NCI-H526 (cell line): ENCODE data around the gene KLHL7.
"Not testable (repeated sequence)": the region's sequence is repeated elsewhere in the genome, so short reads cannot be mapped to it uniquely, and the experiment has no call there.

Experiments used
- DNase-seq, 2 experiments: peaks; one replicate each; lab custom pipeline; 2025; lab: John Stamatoyannopoulos, UW

The KLHL7 gene

DNA sequence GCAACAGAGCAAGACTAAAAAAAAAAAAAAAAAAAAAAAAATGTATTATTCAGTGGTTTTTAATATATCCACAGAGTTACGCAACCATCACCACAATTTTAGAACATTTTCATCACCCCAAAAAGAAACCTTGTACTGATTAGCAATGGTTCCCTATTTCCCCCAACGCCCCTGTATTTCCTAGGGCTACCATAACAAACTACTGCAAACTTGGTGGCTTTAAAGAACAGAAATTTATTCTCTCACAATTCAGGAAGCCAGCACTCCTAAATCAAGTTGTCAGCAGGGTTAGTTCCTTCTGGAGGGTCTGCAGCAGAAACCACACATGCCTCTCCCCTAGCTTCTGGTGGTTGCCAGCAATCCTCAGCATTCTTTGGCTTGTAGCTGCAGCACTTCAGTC is 70.4 kb downstream of the KLHL7 start:
- DNase-seq, result no peak

DNA sequence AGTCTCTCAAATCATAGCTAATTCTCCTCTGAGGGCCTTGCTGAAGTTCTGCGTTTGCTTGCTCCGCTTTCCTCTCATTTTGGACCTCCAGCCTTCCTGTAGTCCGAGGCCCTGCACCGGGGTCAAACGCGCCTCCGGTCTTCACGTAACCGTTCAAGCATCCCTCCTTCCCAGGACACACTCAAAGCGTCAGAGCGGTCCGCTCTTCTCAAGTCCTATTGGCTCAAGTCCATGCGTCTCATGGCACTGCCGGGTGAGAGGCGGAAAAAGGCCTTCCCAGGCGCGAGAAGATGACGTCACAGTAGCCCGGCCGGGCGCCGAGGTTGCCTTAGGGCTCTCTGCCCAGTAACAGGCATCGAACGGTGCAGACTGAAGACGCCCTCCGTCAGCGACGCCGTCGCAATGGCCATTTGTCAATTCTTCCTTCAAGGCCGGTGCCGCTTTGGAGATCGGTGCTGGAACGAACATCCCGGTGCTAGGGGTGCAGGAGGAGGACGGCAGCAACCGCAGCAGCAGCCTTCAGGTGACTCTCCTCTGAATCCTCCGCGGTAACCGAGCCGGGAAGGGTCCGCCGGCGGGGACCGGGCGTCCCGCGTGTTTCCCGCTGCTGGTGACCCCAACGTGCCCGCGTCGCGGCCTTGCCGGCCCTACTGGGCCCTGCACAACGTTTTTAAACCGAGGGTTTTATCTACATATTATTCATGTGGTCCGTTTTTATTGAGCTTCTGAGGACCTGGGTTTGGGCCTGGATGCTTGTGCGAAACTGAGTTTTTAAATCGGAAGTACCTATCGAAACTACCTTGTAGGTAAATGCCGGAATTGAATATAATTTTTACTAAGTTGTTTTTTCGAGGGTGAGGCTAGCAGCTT is 76.3 kb downstream of the KLHL7 start, which contains the start of gene NUP42:
Gene NUP42, plus strand, starts transcription at position 365 of the 870 bp plus-strand sequence. Its CDS starts 38 bp downstream, at position 403.
- peak; percentile 98 for DNase-seq

DNA sequence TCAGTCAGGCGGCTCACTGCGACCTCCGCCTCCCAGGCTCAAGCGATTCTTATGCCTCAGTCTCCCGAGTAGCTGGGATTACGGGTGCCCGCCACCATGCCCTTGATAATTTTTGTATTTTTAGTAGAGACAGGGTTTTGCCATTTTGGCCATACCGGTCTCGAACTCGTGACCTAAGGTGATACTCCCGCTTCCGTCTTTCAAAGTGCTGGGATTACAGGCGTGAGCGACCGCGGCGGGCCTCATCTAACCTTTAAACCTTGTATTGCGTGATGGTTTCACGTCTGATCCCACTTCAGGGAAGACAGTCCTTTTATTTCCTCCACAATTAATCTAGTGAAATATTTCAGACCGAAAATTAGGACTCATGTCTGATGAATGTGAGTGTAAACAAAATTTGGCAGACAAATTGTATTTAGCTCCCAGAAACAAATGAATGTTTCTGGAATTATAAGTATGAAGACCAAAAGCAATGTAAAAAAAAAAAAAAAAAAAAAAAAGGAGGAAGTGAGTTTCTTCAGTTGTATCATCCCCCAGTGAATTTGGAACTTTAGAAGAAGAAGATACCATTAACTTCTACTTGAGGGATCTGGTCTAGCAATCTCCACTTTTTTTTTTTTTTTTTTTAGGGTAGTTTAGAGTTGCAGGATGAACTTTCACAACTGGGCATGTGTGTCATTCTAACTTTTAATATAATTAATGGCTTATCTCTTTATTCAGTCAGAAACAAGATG is 77.9 kb downstream of the KLHL7 start:
- no peak for DNase-seq

DNA sequence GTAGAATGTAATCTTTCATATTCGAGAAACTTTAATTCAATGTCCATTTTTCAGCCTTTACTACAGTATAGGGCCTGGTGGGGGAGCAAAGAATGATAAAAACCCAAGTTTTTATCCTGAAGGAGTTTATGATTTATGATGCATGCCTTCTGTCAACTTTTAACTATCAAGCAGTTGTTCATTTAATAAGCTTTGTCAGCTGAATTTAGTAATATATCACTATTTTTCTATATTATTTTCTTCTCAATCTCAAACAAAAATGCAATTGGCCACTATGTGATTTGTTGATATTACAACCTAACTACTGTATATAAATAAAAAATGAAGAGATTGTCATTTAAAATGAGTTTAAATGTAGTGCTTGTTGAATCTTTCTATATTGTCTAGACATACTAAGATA is 78.7 kb downstream of the KLHL7 start:
- no peak for DNase-seq

DNA sequence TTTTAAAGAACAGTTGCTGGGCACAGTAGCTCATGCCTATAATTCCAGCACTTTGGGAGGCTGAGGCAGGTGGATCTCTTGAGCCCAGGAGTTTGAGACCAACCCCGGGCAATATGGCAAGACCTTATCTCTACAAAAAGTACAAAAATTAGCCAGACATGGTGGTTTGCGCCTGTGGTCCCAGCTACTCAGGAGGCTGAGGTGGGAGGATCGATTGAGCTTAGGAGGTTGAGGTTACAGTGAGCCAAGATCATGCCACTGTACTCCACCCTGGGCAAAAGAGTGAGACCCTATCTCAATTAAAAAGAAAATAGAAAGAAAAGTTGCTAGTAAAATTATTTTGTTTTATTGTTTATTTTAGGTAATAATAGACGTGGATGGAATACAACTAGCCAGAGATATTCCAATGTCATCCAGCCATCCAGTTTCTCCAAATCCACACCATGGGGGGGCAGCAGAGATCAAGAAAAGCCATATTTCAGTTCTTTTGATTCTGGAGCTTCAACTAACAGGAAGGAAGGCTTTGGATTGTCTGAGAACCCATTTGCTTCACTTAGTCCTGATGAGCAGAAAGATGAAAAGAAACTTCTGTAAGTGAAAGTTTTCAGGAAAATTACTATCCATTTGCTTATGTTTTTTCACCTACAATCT is 79.2 kb downstream of the KLHL7 start:
- DNase-seq, result peak; percentile 18 to 49

DNA sequence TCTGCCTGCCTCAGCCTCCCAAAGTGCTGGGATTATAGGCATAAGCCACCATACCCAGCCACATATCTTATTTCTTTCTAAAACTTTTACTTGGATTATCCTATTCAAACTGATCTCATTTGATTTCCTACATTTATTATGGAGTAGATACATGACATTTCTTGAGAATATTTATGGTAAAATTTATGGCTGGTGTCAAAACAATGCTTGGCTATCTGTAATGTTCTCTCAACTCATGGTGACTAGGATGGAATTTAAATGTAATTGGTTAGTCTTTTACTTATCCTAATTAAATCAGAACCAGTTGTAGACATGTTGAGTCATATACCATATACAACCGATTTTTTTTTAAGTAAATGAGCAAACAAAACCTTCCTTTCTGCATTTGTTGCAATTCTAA is 80.4 kb downstream of the KLHL7 start:
- DNase-seq, result no peak

DNA sequence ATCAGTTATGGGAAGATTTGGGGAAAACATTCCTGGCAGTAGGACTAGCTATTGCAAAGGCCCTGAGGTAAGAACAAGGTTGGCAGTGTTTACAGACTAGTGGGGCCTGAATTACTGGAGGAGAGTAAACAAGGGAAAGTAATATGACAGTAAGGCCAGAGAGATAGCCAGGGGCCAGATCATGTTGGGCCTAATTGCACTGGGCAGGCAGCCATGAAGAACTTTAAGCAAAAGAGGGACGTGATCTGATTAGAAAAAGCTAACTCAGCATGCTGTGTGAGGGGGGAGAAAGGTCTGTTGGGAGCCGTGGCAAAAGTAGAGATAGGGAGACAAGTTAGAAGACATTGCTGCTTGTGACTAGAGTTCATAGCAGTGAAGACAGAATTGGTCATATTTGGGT is 85.4 kb downstream of the KLHL7 start:
- DNase-seq, result no peak

DNA sequence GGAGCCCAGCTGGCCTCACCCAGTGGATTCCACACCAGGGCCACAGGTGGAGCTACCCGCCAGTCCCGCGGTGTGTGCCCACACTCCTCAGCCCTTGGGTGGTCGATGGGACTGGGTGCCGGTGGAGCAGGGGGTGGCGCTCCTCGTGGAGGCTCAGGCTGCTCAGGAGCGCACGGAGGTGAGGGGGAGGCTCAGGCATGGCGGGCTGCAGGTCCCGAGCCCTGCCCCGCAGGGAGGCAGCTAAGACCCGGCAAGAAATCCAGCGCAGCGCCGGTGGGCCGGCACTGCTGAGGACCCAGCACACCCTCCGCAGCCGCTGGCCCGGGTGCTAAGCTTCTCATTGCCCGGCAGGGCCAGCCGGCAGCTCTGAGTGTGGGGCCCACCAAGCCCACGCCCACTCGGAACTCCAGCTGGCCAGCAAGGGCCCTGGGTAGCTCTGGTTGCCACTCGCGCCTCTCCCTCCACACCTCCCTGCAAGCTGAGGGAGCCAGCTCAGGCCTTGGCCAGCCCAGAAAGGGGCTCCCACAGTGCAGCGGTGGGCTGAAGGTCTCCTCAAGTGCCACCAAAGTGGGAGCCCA is 88.2 kb downstream of the KLHL7 start:
- DNase-seq, result not testable (repeated sequence)

DNA sequence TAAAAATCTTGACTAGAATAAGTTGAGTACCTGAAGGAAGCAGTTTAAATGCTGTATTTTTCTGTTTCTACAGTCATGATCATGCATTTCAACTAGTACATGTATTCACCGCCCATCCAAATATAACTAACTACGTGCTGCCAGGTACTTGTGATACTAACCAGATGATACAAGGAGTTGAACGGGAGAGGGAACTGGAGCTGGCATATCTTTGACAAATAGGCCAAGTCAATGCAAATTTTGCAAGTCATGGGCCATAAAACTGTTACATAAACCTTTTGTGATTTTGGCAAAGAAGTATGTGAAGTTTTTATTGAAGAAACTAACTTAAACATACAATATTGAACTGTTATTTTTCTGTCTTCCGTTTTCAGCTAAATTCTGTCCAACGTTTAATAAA is 90.7 kb downstream of the KLHL7 start:
- no peak for DNase-seq

DNA sequence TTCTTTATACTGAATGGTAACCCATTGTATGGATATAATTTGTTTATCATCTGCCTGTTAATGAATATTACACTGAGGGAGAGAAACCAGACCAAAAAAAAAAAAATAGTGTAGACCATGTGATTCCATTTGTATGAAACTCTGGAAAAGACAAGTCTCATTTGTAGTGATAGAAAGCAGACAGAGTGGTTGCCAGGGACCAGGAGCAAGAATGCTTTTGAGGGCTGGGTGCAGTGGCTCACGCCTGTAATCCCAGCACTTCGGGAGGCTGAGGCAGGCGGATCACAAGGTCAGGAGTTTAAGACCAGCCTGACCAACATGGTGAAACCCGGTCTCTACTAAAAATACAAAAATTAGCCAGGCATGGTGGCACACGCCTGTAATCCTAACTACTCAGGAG is 92.2 kb downstream of the KLHL7 start:
- not testable (repeated sequence) for DNase-seq

DNA sequence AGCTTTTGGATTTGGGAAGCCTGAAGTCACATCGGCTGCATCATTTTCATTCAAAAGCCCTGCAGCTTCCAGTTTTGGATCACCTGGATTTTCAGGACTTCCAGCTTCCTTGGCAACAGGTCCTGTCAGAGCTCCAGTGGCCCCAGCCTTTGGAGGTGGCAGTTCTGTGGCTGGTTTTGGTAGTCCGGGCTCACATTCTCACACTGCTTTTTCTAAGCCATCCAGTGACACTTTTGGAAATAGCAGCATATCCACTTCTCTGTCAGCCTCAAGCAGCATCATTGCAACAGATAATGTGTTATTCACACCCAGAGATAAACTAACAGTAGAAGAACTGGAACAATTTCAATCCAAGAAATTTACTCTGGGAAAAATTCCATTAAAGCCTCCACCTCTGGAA is 94.7 kb downstream of the KLHL7 start:
- DNase-seq, result no peak

DNA sequence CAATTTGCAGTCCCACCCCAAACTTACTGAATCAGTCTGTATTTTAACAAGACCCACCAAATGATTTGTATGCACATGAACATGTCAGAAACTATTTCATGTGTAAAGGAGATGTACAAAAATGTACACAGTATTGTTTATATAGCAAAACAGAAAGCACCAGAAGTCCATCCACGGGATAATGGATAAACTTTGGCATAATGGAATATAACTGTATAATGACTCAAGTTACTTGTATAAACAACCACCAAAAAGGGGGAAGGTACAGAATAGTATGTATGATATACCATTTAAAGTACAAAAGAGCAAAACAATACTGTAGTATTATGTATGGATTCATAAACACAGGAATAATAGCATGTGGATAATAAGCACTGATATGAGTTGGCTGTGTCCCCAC is 98.7 kb downstream of the KLHL7 start:
- no peak for DNase-seq

DNA sequence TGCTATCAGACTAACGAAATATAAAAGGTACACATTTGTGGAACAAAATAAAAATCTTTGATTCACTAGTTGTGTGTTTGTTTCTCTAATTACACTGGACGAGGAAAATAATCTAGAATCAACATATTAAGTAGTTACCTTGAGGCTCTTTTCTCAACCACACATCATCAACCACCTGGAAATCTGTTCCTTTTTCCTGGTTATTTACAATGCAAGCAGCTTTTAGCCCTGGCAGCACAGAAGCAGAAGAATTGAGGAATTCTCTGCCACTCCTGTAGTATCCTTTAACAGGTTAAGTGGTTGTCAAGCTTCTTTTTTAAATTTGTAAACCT is 100.0 kb downstream of the KLHL7 start:
- DNase-seq, result no peak

DNA sequence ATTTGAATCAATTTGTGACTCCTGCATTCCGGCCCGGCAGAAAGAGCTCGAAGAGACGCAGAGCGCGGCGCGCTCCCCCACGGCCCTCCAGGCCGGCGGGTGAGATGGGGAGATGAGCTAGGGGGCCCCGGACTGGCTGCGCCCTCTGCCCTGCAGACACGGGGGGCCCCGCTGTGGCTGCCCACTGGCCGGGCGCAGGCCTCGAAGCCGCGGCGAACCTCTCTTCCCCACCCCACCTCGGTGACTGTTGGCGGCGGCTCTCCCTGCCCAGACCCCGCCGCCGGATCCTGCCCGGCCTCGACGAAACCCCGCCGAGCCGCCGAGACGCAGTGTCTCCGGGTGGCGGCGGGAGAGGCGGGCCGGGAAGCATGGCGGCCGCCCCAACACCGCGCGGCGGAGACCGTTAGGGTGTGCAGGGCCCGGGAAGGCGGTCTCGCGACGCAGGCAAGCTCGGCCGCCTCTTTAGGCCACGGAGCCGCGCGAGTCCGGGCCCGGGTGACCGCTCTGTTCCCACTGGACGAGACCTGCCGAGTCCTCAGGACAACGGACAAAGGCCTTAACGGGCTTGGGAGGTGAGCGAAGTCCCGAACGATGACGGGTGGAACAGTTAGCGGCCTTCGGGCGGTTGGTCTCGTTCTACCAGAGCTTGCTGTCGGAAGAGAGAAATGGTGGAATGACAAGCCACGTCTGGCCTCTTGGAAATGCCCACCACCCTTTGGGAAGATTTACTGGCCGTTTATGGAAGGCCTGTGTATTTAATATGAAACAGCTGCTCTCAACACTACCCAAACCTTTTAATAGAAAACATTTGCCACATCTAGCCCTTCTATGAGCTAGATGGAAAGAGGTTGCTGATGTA is 100.6 kb downstream of the KLHL7 start:
- DNase-seq, result no peak

DNA sequence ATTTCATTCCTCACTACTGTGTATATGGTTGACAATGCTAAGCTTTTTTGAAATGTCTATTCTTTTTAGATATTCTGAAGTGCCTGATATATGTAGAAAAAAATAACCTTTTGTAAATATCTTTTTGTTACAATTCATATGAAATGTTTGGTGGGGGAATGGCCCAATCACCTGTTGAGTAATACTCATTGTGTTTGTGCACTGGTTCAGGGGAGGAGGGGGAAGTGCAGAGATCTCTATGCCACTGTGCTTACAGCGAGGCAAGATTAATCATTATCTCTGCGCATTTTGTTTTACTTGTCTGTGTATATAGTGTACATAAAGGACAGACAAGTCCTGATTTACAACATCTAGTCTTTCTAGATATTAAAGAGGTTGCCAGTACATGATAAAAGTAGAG is 101.4 kb downstream of the KLHL7 start:
- DNase-seq, result no peak

DNA sequence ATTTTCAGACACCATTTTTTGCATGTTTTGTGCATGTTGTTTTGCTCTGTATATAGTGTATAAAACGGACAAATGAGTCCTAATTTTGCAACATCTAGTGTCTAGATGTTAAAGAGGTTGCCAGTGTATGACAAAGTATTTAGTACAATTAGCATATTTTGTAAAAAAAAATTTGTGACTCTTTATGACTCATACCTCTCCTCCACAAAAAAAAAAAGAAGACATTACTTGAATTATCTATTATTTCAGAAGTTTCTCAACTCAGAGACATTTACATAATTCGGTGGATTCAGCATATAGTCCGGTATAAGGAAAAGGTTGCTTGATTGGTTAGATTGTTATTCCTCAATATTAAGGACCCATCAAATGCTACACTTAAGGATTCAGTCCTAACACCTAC is 102.3 kb downstream of the KLHL7 start:
- no peak for DNase-seq

DNA sequence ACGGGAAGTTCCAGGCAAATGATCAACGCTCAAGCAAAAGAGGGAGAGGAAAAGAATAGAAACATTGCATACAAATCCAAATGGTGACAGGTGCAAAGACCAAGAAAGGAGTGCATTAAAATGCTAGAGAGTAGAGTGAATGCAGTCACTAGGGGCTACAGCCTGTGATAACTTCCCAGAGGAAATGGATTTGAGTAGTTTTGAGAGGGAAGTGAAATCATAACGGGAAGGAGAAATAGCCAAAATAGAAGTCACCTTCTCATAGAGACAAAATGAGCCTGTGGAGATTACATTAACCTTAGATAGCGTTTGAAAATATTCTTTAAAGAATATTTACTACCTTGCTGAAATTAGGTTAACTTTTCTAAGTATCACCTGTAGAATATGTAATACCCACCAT is 102.7 kb downstream of the KLHL7 start:
- no peak for DNase-seq

DNA sequence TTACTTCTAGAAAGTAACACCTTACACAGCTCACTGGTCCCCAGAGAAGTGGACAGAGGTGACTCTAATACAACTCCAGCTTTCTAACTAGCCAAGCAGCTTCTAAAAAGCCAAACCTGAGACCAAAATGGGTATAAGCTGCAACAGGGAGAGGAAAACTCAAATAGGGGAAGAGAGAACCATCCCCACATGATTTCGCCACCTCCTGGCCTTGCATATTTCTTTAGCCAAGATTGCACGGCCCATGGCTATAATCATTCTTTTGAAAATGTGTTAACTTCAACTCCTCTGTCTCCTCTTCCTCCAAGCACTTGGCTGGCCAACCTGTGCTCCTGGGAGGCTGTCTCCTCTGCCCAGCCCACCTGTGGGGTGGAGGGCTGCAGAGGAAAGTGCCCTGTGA is 104.9 kb downstream of the KLHL7 start:
- no peak for DNase-seq

DNA sequence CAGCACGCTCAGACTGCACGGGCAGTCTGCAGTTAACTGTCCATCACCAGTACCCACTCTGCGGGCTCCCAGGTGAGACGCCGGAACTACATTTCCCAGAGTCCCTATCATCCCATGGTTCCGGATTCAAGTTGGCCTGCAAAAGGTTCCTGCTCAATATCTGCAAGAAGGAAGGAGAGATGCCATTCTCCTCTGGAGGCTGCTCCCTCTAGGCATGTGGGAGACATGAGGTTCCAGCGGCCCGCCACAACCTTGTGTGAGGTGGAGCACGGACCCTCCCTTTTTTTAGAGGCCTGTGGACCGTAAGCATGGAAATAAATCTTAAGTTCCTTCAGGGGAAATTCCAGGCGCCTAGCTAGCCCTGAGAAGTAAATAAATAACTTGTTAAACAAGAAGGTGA is 106.0 kb downstream of the KLHL7 start:
- DNase-seq, result peak in 1 of 2 experiments; percentile 10

DNA sequence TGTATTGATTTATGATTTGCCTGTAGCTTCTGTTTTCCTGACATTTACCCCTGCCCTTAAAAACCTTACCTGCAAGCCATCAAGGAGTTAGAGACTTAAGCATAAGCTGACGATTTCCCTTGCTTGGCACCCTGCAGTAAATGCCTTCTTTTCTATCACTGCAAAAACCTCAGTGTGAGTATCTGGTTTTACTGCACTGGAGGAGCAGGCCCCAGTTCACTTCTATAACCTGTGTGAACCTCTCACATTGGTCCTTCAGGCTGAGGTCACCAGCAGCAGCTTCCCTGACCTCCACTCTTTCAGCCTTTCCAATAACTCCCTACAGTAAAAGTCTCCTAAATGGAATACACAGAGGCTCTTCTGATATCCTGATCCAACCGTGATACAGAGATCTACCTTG is 106.8 kb downstream of the KLHL7 start:
- DNase-seq, result no peak

DNA sequence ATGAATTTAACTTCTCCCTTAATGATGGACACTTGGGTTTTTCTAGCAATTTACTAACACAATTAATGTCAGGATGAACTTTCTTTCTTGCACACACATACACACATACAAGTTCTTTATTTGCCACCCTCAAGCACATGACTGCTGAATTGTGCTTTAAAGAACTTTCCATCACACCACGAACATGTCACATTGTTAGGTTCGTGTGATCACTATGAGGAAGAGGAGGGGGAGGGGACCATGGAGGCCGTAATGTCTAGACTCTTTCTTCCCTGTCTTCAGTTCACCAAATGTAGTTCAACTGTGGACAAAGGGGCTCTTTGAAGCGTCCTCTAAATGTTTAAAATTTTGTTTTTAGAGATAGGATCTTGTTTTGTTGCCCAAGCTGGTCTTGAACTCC is 107.3 kb downstream of the KLHL7 start:
- no peak for DNase-seq

DNA sequence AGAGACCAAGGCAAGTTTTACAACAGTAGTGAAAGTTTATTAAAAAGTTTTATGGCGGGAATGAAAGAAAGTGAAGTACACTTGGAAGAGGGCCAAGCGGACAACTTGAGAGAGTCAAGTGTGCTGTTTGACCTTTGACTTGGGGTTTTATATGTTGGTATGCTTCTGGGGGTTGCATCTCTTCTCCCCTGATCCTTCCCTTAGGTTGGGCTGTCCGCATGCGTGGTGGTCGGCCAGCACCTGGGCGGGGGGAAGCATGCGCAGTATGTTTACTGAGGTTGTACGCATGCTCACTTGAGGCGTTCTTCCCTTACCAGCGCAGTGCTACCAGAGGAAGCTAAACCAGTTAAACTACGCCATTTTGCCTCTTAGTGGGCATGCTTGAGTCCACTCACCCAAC is 108.2 kb downstream of the KLHL7 start:
- DNase-seq, result no peak
